ENCODE measurements around the gene OR6C3.
"Not testable (repeated sequence)": the region's sequence is repeated elsewhere in the genome, so short reads cannot be mapped to it uniquely, and the experiment has no call there.

The OR6C3 gene
- total RNA-seq: 0 reads per million in 2 donors

GRCh38 chr12:55330446-55330845 lies at the start of gene OR6C3:
Gene OR6C3, plus strand, starts transcription at chr12:55330746. Its CDS starts 955 bp downstream, at chr12:55331701.
- DNase-seq: no peak

- DNase-seq: no peak
These were observed 49.6 kb upstream of the OR6C3 start for GRCh38 chr12:55280991-55281390.

GRCh38 chr12:55289999-55290398 lies 40.5 kb upstream of the OR6C3 start:
- DNase-seq: no peak

GRCh38 chr12:55296469-55296868 lies 34.1 kb upstream of the OR6C3 start, which contains the start of gene OR6C6:
Gene OR6C6, minus strand, starts transcription at chr12:55296569. Its CDS starts 1,337 bp downstream, at chr12:55295232.
- no peak for DNase-seq

GRCh38 chr12:55314043-55314442 lies 16.5 kb upstream of the OR6C3 start, which contains the start of gene OR6C1:
Gene OR6C1, plus strand, starts transcription at chr12:55314343. Its CDS starts 6,257 bp downstream, at chr12:55320600.
- DNase-seq: no peak

GRCh38 chr12:55320201-55320600 lies 10.3 kb upstream of the OR6C3 start:
- no peak for DNase-seq

GRCh38 chr12:55325801-55326200 lies 4.7 kb upstream of the OR6C3 start:
- DNase-seq: not testable (repeated sequence)

GRCh38 chr12:55336002-55336401 lies 5.5 kb downstream of the OR6C3 start:
- DNase-seq: no peak

GRCh38 chr12:55355338-55355737 lies 24.8 kb downstream of the OR6C3 start:
- not testable (repeated sequence) for DNase-seq

GRCh38 chr12:55362675-55363074 lies 32.1 kb downstream of the OR6C3 start, which contains the start of gene OR6C75:
Gene OR6C75, plus strand, starts transcription at chr12:55362975. Its CDS starts 2,136 bp downstream, at chr12:55365111.
- no peak for DNase-seq

GRCh38 chr12:55365086-55365485 lies 34.5 kb downstream of the OR6C3 start:
- no peak for DNase-seq

- no peak for DNase-seq
These were observed 42.0 kb downstream of the OR6C3 start for GRCh38 chr12:55372521-55372920.
